Left ventricle myocardium inferior (tissue), 1 donor: ENCODE results near the gene MARCHF4. TPM values are rescaled to one million over a fixed set of nuclear protein-coding genes. Genes with fewer than 3 reads are reported as not detected.
"Not testable (repeated sequence)": the region's sequence is repeated elsewhere in the genome, so short reads cannot be mapped to it uniquely, and the experiment has no call there.

Experiments
- DNase-seq: peaks from one replicate; pipeline ENCODE4 v3.0.0-alpha.2; 2020
- H3K27ac ChIP-seq: fragments of 200-600 bp; replicated peaks from 2 replicates; pipeline ENCODE4 v1.8.0; 2021
- H3K27me3 ChIP-seq: fragments of 200-600 bp; 2 replicates; pipeline ENCODE4 v1.8.0; 2021; ENCODE audit warnings: low read depth
- H3K36me3 ChIP-seq: fragments of 200-600 bp; 2 replicates; pipeline ENCODE4 v1.8.0; 2021
- H3K4me1 ChIP-seq: fragments of 200-600 bp; 2 replicates; pipeline ENCODE4 v1.8.0; 2021
- H3K4me3 ChIP-seq: fragments of 200-600 bp; 2 replicates; pipeline ENCODE4 v1.8.0; 2021; ENCODE audit warnings: mild to moderate bottlenecking, moderate library complexity
- H3K9me3 ChIP-seq: fragments of 200-600 bp; replicated peaks from 2 replicates; pipeline ENCODE4 v1.8.0; 2021
- CTCF ChIP-seq: fragments of 200-600 bp; IDR thresholded peaks from 2 replicates; pipeline ENCODE4 v1.8.0; 2021; ENCODE audit warnings: antibody characterized with exemption, mild to moderate bottlenecking, borderline replicate concordance
- intact Hi-C: fragments of 100-400 bp; cut with micrococcal nuclease; formaldehyde crosslinking; loops from one replicate; pipeline ENCODE4 v1.11.0; 2022
- total RNA-seq: library from RNA; stranded (reverse); fragmentation: NEBNext Ultra II Directional; extraction: Animal tissue kit (Norgen Biotek cat#: 25700); gene quantifications from one replicate; pipeline ENCODE4 v1.2.1, GENCODE V29; 2021
- donor health status: DM: no; HTN: yes; CAD: no; lungs with severe emphysema.

The MARCHF4 gene
- total RNA-seq, 1 donor from 2014 or later, result 0.08 TPM

- intact Hi-C loops, result no loop called here
- DNase-seq, result no peak
- Histone ChIP-seq H3K27ac (no peak overlapping the region), H3K27me3 (peaks cover 8% of the 10 kb centered on the region), H3K36me3 (no peaks in the 10 kb centered on the region), H3K4me3 (no peak overlapping the region), H3K9me3 (no peaks in the 10 kb centered on the region), H3K4me1 (no peaks in the 10 kb centered on the region)
- TF ChIP-seq CTCF, result no peak
These were observed 16.0 kb upstream of the MARCHF4 start for GRCh38 chr2:216388046-216388884.

- Histone ChIP-seq H3K27ac (no peak overlapping the region), H3K27me3 (peaks cover 8% of the 10 kb centered on the region), H3K9me3 (no peaks in the 10 kb centered on the region), H3K36me3 (no peaks in the 10 kb centered on the region), H3K4me3 (no peak overlapping the region), H3K4me1 (no peaks in the 10 kb centered on the region)
- intact Hi-C loops, result no loop called here
- TF ChIP-seq CTCF, result no peak
- no peak for DNase-seq
These were observed 15.0 kb upstream of the MARCHF4 start for GRCh38 chr2:216387262-216387661.

GRCh38 chr2:216385478-216385877 lies 13.2 kb upstream of the MARCHF4 start:
- no peak for TF ChIP-seq CTCF
- Histone ChIP-seq H3K4me3 (no peak overlapping the region), H3K36me3 (no peaks in the 10 kb centered on the region), H3K4me1 (no peaks in the 10 kb centered on the region), H3K27me3 (peaks cover 8% of the 10 kb centered on the region), H3K9me3 (no peaks in the 10 kb centered on the region), H3K27ac (no peak overlapping the region)
- intact Hi-C loops, result no loop called here
- DNase-seq, result no peak

GRCh38 chr2:216384409-216384808 lies 12.1 kb upstream of the MARCHF4 start:
- H3K4me1 ChIP-seq, H3K4me3 ChIP-seq, intact Hi-C loops, H3K27ac ChIP-seq, H3K9me3 ChIP-seq, DNase-seq, H3K36me3 ChIP-seq: not testable (repeated sequence)
- peaks cover 18% of the 10 kb centered on the region for H3K27me3 ChIP-seq

GRCh38 chr2:216379977-216380376 lies 7.7 kb upstream of the MARCHF4 start:
- DNase-seq, result no peak
- no peaks in the 10 kb centered on the region for H3K36me3 ChIP-seq
- H3K9me3 ChIP-seq, result no peaks in the 10 kb centered on the region
- no peak overlapping the region for H3K27ac ChIP-seq
- no peak for TF ChIP-seq CTCF
- no peak overlapping the region for H3K4me3 ChIP-seq
- intact Hi-C loops, result no loop called here
- H3K4me1 ChIP-seq, result no peaks in the 10 kb centered on the region
- peaks cover 36% of the 10 kb centered on the region for H3K27me3 ChIP-seq

- Histone ChIP-seq H3K9me3 (no peaks in the 10 kb centered on the region), H3K27me3 (peaks cover 73% of the 10 kb centered on the region), H3K36me3 (no peaks in the 10 kb centered on the region), H3K4me1 (peaks cover 26% of the 10 kb centered on the region), H3K4me3 (no peak overlapping the region), H3K27ac (no peak overlapping the region)
- intact Hi-C loops, result no loop called here
- TF ChIP-seq CTCF, result no peak
- DNase-seq, result no peak
These were observed 3.0 kb upstream of the MARCHF4 start for GRCh38 chr2:216375286-216375685.
